ENCODE measurements around the gene COMTD1. TPM values are rescaled to one million over a fixed set of nuclear protein-coding genes. Genes with fewer than 3 reads are reported as not detected.

COMTD1 gene
- total RNA-seq, 2 experiments from 2014 or later = 33.2 to 34.8 TPM

Other genes starting within 250 kb of the COMTD1 start
- 10 to 100 TPM; 15.3 to 16.9 TPM for gene SAMD8, start 124.3 kb downstream of the COMTD1 start, total RNA-seq
- gene VDAC2, start 25.2 kb downstream of the COMTD1 start, total RNA-seq = 100 to 1,000 TPM; 193 TPM
- under 1 TPM; 0.07 to 0.21 TPM for gene ZNF503, start 165.8 kb upstream of the COMTD1 start, total RNA-seq
- not detected for gene LRMDA, start 195.7 kb upstream of the COMTD1 start, total RNA-seq

Data from activated naive CD4-positive, alpha-beta T cell treated with anti-CD3 and anti-CD28 coated beads for 36 hours (primary cell).